NOMO-1 treated with DMSO at 0.1 percent for 48 hours (cell line): ENCODE results near the gene TBCD.
A peak's percentile ranks its signal among the peaks of the same experiment; 100 is the strongest.

Experiments
- DNase-seq: peaks from one replicate; lab custom pipeline; 2025; ENCODE audit not compliant: unreplicated experiment; lab: John Stamatoyannopoulos, UW

The TBCD gene

GRCh38 chr17:82831041-82831817 is 79.4 kb downstream of the TBCD start:
- no peak for DNase-seq

DNA sequence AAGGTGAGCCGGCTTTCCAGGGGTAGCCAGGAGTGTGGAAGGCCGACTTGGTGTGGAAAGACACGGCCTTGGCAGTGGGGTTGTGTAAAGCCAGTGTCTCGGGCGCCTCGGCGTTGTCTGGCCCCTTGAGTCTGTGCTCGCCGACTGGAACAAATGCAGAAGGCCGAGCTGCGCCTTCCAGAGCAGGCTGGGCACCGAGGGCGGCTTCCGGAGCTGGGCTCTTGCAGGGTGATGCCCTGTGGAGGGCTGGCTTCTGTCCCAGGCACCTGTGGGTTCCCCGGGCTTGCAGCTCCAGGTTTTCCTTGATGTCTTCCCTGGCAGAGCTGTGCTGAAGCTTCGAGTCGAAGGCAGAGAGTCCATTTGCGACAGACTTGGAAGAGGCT is 79.9 kb downstream of the TBCD start:
- no peak for DNase-seq

DNA sequence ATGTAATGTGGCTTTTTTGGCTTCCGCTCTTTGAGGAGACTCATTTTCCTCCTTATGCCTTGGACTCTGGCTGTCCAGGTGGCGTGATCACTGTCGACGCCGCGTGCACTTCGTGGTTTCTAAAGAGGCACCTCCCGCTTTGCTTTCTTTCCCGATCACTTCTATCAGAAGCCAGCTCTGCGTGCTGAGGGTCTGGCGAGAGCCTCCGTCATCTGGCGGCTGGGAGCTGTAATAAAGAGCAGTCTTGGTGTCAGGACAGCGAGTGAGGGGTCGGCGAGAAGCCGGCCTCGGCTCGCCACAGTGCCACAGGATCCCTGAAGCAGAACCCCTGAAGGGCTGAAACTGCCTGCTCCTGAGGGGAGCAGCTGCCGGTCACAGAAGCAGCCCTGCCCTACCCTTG is 80.5 kb downstream of the TBCD start:
- no peak for DNase-seq

GRCh38 chr17:82832881-82833475 is 81.1 kb downstream of the TBCD start:
- DNase-seq = no peak

DNA sequence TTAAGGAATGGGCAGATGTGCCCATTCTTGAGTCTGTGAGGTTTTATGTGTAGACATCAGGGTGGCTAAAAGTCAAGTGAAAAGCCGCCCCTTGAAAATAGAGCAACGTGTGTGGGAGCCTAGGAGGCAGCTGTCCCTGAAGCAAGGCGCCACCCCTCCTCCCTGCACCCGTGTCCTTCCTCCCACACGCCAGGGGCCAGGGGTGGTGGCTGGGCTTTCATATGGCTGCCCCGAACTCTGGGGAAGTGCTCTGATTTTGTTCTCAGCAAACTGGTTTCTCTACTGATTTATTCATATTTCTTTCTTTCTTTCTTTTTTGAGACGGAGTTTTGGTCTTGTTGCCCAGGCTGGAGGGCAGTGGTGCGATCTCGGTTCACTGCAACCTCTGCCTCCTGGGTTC is 83.3 kb downstream of the TBCD start:
- DNase-seq = no peak

DNA sequence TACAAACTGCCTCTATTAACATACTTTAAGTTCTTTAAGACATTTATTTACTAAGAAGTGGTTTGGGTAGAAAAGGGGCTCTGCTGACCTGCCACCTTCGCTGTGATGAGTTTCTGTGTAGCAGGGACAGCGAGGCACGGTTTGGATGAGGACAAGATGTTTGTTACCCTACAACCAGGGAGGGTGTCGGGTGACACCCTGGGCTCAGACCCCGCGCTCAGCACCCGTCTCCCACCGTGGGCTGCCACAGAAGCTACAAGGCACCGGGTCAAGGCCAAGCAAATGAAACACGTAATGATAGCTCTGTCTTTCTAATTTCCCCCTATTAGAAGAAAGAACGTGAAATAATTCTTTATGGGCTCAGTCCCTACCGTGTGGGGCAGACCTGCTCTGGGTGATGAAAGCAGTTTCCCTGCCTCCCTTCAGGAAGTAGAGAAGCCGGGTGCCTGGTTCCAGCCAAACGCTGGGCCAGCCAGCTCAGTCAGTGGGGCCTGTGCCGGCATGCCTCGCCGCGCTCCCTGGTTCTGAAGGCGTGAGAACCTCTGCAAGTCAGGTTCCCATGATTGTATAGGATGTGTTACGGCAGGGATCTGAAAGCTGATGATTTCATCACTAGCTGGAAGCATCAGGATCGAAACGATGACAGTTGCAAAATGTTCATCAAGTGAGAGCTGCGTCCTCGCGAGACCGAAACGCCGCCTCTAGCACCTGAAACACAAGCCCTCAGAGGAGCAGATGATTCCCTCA is 84.1 kb downstream of the TBCD start:
- DNase-seq = no peak

- DNase-seq = peak; percentile 80
Observed at GRCh38 chr17:82836823-82837357, 85.0 kb downstream of the TBCD start.

- DNase-seq = peak; percentile 53
Observed at GRCh38 chr17:82837586-82838320, 85.9 kb downstream of the TBCD start.

DNA sequence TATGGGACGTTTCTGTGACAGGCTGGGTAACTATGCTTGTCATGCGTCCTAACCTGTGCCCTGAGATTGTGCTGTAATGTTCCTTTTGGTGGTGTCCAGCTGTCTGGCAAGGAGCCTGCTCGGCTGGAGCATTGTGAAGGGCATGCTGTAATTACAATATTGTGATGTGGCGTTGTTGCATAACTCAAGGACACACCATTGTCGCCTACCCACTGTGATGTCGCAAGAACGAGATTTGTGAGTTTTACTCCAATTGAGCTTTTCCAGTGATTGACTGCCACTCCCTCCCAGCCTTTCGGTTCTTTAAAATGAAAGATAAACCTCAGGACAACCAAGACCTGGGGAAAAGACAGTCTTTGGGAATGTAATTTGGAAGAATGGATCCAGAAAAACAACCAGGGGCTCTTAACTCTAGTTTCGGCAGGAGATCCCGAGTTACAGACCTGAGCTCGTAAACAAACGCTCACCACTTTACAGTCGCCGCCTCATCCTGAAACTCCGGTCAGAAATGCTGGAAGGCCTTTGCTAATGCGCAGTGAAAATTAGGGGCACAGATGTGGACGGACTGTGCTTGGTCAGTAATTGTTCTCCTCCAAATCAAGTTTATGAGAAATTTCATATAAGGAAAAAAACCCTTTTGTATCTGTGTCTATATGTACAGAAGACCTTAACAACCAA is 86.7 kb downstream of the TBCD start:
- peak; percentile 94 for DNase-seq

GRCh38 chr17:82839617-82840292 is 87.9 kb downstream of the TBCD start, which contains the start of gene ZNF750:
TSS of gene ZNF750 (minus strand) at chr17:82840022. CDS start at chr17:82832454, 7,568 bp downstream.
- DNase-seq = no peak

GRCh38 chr17:82840431-82840831 is 88.6 kb downstream of the TBCD start:
- DNase-seq = no peak

DNA sequence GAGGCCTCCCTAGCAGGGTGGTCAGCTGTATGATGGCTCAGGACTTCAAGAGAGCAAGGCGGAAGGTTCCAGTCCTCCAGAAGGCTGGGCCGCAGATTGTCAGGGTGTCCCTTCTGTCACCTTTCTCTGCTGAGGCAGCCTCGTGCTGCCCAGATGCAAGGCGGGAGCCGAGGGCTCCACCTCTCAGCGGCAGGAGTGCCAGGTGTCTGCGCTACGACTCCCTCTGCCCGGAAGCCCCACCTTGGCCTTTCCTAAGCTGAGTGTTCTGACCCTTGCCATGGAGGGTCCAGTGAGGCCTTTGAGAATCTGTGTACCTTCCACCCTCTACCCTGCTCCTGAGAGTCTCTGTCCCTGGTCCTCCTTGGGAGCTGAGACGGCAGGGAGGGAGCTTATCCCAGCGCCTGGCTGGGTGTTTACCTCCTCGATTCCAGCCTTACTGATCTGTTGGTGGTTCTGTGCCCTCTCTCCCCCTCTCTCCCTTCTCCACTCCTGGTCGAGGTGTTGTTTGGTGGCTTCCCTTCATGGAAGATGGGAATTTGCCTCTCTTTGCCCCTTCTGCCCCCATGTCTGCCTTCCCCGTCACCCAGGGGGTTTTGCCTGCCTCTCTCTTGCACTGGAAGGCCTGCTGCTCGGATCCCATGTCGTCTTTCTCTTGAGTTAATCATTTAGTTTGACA is 90.2 kb downstream of the TBCD start:
- no peak for DNase-seq

GRCh38 chr17:82843904-82844680 is 92.2 kb downstream of the TBCD start:
- DNase-seq = no peak

DNA sequence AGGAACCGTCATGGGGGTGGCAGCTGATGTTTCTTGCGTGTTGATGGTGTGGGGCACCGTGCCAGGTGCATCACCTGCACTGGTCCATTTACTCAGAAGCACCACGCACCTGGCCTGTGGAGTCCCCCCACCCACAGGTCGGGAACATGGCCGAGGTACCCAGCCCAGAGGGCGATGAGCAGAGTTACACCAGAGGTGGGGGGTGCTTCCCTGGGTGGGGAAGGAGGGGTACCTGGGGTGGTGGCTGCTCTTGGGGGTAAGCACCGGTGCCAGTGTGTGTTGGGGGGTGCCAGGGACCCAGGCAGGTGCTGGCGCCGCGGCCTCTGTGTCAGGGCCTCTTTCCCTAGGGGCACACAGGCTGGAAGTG is 92.9 kb downstream of the TBCD start:
- no peak for DNase-seq

DNA sequence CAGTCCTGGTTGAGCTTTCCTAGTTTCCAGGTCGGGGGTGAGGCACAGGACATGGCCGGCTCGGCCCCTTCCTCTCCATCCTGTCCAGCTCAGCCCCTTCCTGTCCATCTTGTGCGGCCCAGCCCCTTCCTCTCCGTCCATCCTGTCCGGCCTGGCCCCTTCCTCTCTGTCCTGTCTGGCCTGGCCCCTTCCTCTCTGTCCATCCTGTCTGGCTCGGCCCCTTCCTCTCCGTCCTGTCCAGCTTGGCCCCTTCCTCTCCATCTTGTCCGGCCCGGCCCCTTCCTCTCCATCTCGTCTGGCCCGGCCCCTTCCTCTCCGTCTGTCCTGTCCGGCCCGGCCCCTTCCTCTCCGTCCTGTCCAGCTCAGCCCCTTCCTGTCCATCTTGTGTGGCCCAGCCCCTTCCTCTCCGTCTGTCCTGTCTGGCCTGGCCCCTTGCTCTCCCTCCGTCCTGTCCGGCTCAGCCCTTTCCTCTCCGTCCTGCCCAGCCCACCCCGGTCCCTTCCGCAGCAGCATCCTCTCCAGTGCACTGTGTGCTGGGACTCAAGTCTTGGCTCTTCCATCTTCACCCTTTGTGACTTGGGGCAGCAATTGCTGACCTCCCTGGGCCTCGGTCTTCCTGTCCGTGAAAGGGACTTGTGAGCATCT is 93.4 kb downstream of the TBCD start:
- no peak for DNase-seq

GRCh38 chr17:82846061-82846691 is 94.3 kb downstream of the TBCD start:
- no peak for DNase-seq

GRCh38 chr17:82848022-82848592 is 96.2 kb downstream of the TBCD start:
- DNase-seq = no peak
